ENCODE measurements around the gene KCNK4. TPM values are rescaled to one million over a fixed set of nuclear protein-coding genes. Genes with fewer than 3 reads are reported as not detected.

The KCNK4 gene
- total and polyA plus RNA-seq, 2 of the 13 experiments (the other 11 are each of a cell fraction or from before 2014, with no cell fraction given): not detected

DNA sequence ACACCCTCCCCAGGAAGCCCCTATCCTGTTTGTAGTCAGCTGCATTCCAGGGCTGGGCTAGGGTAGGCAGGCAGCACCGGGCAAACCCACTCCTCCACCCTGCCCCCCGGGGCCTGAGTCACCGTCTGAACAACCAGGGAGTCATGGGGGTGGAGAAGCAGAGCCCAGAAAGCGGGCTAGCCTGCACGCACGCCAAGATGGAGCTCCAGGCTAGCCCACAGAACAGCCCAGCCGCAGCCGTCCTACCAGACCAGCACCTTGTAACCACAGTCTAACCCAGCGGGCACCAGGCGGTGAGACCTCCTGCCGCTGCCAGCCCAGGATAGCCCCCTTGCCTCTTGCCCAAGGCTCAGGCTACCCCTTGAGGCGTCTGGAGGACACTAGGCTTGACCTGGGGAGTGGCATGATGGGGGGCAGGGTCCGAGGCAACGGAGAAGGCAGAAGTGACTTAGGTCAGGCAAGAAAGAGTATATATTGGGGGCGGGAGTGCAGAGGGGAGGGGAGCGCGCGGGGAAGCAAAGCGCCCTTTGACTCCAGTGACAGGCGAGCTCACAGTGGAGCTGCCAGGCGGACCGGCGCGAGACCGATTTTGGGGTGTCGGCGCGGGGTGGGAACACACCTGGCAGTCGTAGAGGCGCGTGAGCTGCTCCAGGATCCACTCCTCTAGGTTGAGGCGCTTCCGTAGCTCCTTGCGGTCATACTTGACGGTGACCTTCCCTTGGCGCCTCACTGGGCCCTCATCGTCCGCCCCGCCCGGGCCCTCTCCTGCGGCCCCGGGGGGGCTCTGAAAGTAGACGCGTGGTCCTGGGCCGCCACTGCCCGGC lies 45.1 kb upstream of the KCNK4 start (continued):
- TF ChIP-seq, protein P1, sequence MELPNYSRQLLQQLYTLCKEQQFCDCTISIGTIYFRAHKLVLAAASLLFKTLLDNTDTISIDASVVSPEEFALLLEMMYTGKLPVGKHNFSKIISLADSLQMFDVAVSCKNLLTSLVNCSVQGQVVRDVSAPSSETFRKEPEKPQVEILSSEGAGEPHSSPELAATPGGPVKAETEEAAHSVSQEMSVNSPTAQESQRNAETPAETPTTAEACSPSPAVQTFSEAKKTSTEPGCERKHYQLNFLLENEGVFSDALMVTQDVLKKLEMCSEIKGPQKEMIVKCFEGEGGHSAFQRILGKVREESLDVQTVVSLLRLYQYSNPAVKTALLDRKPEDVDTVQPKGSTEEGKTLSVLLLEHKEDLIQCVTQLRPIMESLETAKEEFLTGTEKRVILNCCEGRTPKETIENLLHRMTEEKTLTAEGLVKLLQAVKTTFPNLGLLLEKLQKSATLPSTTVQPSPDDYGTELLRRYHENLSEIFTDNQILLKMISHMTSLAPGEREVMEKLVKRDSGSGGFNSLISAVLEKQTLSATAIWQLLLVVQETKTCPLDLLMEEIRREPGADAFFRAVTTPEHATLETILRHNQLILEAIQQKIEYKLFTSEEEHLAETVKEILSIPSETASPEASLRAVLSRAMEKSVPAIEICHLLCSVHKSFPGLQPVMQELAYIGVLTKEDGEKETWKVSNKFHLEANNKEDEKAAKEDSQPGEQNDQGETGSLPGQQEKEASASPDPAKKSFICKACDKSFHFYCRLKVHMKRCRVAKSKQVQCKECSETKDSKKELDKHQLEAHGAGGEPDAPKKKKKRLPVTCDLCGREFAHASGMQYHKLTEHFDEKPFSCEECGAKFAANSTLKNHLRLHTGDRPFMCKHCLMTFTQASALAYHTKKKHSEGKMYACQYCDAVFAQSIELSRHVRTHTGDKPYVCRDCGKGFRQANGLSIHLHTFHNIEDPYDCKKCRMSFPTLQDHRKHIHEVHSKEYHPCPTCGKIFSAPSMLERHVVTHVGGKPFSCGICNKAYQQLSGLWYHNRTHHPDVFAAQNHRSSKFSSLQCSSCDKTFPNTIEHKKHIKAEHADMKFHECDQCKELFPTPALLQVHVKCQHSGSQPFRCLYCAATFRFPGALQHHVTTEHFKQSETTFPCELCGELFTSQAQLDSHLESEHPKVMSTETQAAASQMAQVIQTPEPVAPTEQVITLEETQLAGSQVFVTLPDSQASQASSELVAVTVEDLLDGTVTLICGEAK (IDR thresholded peaks at IDR 0.05): no peak
- TF ChIP-seq, protein P1 (CRISPR knock-in tag; IDR thresholded peaks at IDR 0.05): no peak
- TF ChIP-seq SP140L (CRISPR knock-in tag; IDR thresholded peaks at IDR 0.05; ENCODE audit: borderline replicate concordance) (no peak), KLF13 (CRISPR knock-in tag; IDR thresholded peaks at IDR 0.05) (no peak), ZKSCAN1 (IDR thresholded peaks at IDR 0.05; ENCODE audit: low read length) (no peak), MEIS2 (CRISPR knock-in tag; IDR thresholded peaks at IDR 0.05) (peak; percentile 54; the same call in 1 of the 2 replicates), ZNF619 (CRISPR knock-in tag; IDR thresholded peaks at IDR 0.05) (0 out of 2 replicates have a peak, but pooled peaks have one; percentile 52), ZNF761 (CRISPR knock-in tag; conservative IDR thresholded peaks at IDR 0.05) (no peak), ZFY (CRISPR knock-in tag; IDR thresholded peaks at IDR 0.05) (no peak; the same call in 1 of the 2 replicates)
- TF ChIP-seq, protein P2, sequence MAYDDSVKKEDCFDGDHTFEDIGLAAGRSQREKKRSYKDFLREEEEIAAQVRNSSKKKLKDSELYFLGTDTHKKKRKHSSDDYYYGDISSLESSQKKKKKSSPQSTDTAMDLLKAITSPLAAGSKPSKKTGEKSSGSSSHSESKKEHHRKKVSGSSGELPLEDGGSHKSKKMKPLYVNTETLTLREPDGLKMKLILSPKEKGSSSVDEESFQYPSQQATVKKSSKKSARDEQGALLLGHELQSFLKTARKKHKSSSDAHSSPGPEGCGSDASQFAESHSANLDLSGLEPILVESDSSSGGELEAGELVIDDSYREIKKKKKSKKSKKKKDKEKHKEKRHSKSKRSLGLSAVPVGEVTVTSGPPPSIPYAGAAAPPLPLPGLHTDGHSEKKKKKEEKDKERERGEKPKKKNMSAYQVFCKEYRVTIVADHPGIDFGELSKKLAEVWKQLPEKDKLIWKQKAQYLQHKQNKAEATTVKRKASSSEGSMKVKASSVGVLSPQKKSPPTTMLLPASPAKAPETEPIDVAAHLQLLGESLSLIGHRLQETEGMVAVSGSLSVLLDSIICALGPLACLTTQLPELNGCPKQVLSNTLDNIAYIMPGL (CRISPR knock-in tag; IDR thresholded peaks at IDR 0.05; ENCODE audit: borderline replicate concordance in 1 of 2, low read depth in 1 of 2): peak in 1 of 2 experiments; percentile 63; a peak in 2 of 4 replicates
- TF ChIP-seq, protein P3, sequence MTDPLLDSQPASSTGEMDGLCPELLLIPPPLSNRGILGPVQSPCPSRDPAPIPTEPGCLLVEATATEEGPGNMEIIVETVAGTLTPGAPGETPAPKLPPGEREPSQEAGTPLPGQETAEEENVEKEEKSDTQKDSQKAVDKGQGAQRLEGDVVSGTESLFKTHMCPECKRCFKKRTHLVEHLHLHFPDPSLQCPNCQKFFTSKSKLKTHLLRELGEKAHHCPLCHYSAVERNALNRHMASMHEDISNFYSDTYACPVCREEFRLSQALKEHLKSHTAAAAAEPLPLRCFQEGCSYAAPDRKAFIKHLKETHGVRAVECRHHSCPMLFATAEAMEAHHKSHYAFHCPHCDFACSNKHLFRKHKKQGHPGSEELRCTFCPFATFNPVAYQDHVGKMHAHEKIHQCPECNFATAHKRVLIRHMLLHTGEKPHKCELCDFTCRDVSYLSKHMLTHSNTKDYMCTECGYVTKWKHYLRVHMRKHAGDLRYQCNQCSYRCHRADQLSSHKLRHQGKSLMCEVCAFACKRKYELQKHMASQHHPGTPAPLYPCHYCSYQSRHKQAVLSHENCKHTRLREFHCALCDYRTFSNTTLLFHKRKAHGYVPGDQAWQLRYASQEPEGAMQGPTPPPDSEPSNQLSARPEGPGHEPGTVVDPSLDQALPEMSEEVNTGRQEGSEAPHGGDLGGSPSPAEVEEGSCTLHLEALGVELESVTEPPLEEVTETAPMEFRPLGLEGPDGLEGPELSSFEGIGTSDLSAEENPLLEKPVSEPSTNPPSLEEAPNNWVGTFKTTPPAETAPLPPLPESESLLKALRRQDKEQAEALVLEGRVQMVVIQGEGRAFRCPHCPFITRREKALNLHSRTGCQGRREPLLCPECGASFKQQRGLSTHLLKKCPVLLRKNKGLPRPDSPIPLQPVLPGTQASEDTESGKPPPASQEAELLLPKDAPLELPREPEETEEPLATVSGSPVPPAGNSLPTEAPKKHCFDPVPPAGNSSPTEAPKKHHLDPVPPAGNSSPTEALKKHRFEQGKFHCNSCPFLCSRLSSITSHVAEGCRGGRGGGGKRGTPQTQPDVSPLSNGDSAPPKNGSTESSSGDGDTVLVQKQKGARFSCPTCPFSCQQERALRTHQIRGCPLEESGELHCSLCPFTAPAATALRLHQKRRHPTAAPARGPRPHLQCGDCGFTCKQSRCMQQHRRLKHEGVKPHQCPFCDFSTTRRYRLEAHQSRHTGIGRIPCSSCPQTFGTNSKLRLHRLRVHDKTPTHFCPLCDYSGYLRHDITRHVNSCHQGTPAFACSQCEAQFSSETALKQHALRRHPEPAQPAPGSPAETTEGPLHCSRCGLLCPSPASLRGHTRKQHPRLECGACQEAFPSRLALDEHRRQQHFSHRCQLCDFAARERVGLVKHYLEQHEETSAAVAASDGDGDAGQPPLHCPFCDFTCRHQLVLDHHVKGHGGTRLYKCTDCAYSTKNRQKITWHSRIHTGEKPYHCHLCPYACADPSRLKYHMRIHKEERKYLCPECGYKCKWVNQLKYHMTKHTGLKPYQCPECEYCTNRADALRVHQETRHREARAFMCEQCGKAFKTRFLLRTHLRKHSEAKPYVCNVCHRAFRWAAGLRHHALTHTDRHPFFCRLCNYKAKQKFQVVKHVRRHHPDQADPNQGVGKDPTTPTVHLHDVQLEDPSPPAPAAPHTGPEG (CRISPR knock-in tag; IDR thresholded peaks at IDR 0.05): no peak

Measured in HepG2 (cell line).